H1 (cell line): ENCODE measurements around the gene NBEA.

Source experiments
- GABPA ChIP-seq: IDR thresholded peaks from 2 replicates; pipeline ENCODE4 v1.6.1; 2011; ENCODE audit warnings: mild to moderate bottlenecking, low read length, moderate library complexity, borderline replicate concordance; ENCODE audit not compliant: insufficient read depth
- POLR2A ChIP-seq, 2 experiments: IDR thresholded peaks; 1 replicate in 1 of 2; 2 replicates in 1 of 2; pipeline ENCODE4 v1.6.1; 2011; ENCODE audit warnings: low read depth in 2 of 2, low read length in 2 of 2, mild to moderate bottlenecking in 2 of 2; ENCODE audit errors: control extremely low read depth in 1 of 2
- SRF ChIP-seq: IDR thresholded peaks from 2 replicates; pipeline ENCODE4 v1.6.1; 2011; ENCODE audit warnings: mild to moderate bottlenecking, low read depth, low read length, moderate library complexity
- TAF1 ChIP-seq: IDR thresholded peaks from 2 replicates; pipeline ENCODE4 v1.6.1; 2011; ENCODE audit warnings: mild to moderate bottlenecking, low read depth, low read length
- TF ChIP-seq, protein P1 (sequence below), 3 experiments: IDR thresholded peaks; 1 replicate in 2 of 3; 2 replicates in 1 of 3; pipeline versions ENCODE4 v1.5.1 to v1.6.1; 2011; ENCODE audit warnings: low read length in 3 of 3, mild to moderate bottlenecking in 3 of 3, inconsistent platforms in 2 of 3, low read depth in 1 of 3, moderate library complexity in 1 of 3; ENCODE audit not compliant: insufficient read depth in 1 of 3; ENCODE audit errors: control extremely low read depth in 1 of 3
- TF ChIP-seq, protein P2 (sequence below): IDR thresholded peaks from 2 replicates; pipeline ENCODE4 v1.6.1; 2012; ENCODE audit warnings: inconsistent platforms

DNA sequence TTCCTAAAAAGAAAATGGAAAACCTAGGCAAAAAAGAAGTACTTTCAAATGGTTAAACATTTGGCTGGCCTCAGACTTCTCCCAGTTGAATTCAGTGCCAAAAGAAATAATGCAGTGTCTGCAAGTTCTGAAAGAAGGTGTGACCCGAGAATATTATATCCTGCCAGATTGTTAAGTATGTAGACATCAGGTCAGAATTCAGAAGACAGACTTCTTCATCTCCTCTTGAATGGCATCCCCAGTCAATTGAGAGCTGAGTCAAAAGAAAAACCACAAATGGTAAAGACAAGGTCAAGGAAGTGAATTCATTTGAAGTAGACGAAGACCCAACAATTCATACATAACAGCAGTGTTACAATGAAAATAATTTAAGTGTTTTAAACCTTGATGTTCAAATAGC, 194.5 kb downstream of the NBEA start:
- TF ChIP-seq POLR2A (IDR thresholded peaks at IDR 0.05; ENCODE audit: control extremely low read depth in 1 of 2, low read depth in 2 of 2, low read length in 2 of 2) (no peak), GABPA (no peak), TAF1 (no peak), SRF (no peak)
- TF ChIP-seq, protein P1, sequence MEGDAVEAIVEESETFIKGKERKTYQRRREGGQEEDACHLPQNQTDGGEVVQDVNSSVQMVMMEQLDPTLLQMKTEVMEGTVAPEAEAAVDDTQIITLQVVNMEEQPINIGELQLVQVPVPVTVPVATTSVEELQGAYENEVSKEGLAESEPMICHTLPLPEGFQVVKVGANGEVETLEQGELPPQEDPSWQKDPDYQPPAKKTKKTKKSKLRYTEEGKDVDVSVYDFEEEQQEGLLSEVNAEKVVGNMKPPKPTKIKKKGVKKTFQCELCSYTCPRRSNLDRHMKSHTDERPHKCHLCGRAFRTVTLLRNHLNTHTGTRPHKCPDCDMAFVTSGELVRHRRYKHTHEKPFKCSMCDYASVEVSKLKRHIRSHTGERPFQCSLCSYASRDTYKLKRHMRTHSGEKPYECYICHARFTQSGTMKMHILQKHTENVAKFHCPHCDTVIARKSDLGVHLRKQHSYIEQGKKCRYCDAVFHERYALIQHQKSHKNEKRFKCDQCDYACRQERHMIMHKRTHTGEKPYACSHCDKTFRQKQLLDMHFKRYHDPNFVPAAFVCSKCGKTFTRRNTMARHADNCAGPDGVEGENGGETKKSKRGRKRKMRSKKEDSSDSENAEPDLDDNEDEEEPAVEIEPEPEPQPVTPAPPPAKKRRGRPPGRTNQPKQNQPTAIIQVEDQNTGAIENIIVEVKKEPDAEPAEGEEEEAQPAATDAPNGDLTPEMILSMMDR (IDR thresholded peaks at IDR 0.05; ENCODE audit: control extremely low read depth in 1 of 3, insufficient read depth in 1 of 3, low read depth in 1 of 3, low read length in 3 of 3), result no peak
- TF ChIP-seq, protein P2, sequence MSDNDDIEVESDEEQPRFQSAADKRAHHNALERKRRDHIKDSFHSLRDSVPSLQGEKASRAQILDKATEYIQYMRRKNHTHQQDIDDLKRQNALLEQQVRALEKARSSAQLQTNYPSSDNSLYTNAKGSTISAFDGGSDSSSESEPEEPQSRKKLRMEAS, result no peak
